ENCODE results near the gene XXYLT1. TPM values are rescaled to one million over a fixed set of nuclear protein-coding genes. Genes with fewer than 3 reads are reported as not detected.

Gene XXYLT1
- 32.8 and 33.5 TPM in 2 replicates for total RNA-seq

- peak; percentile 46 for TF ChIP-seq CTCF (IDR thresholded peaks at IDR 0.05; ENCODE audit: insufficient read depth, low read depth, low read length)
- peak; percentile 85 for DNase-seq (ENCODE audit: low read depth)
- peak within 1 kb of the TSS; percentile 70 for H3K4me3 ChIP-seq (ENCODE audit: low read depth, low read length)
Measured at GRCh38 chr3:195270817-195271409, at the start of gene XXYLT1. XXYLT1 (minus strand) TSS chr3:195271159; CDS start chr3:195271058, 101 bp downstream.

- no peak overlapping the region for H3K4me3 ChIP-seq (ENCODE audit: low read depth, low read length)
- DNase-seq (ENCODE audit: low read depth): no peak
- TF ChIP-seq CTCF (IDR thresholded peaks at IDR 0.05; ENCODE audit: insufficient read depth, low read depth, low read length): no peak
Measured at GRCh38 chr3:195319060-195319459, 48.1 kb upstream of the XXYLT1 start.

- TF ChIP-seq CTCF (IDR thresholded peaks at IDR 0.05; ENCODE audit: insufficient read depth, low read depth, low read length): no peak
- H3K4me3 ChIP-seq (ENCODE audit: low read depth, low read length): no peak overlapping the region
- DNase-seq (ENCODE audit: low read depth): no peak
Measured at GRCh38 chr3:195312714-195313113, 41.8 kb upstream of the XXYLT1 start.

- no peak for DNase-seq (ENCODE audit: low read depth)
- TF ChIP-seq CTCF (IDR thresholded peaks at IDR 0.05; ENCODE audit: insufficient read depth, low read depth, low read length): no peak
- H3K4me3 ChIP-seq (ENCODE audit: low read depth, low read length): no peak overlapping the region
Measured at GRCh38 chr3:195307711-195308110, 36.8 kb upstream of the XXYLT1 start.

GRCh38 chr3:195306369-195306768 is 35.4 kb upstream of the XXYLT1 start:
- no peak for TF ChIP-seq CTCF (IDR thresholded peaks at IDR 0.05; ENCODE audit: insufficient read depth, low read depth, low read length)
- no peak for DNase-seq (ENCODE audit: low read depth)
- no peak overlapping the region for H3K4me3 ChIP-seq (ENCODE audit: low read depth, low read length)

GRCh38 chr3:195302431-195302830 is 31.5 kb upstream of the XXYLT1 start:
- no peak for DNase-seq (ENCODE audit: low read depth)
- H3K4me3 ChIP-seq (ENCODE audit: low read depth, low read length): no peak overlapping the region
- TF ChIP-seq CTCF (IDR thresholded peaks at IDR 0.05; ENCODE audit: insufficient read depth, low read depth, low read length): no peak

GRCh38 chr3:195297446-195297845 is 26.5 kb upstream of the XXYLT1 start:
- no peak for DNase-seq (ENCODE audit: low read depth)
- no peak for TF ChIP-seq CTCF (IDR thresholded peaks at IDR 0.05; ENCODE audit: insufficient read depth, low read depth, low read length)

More at GRCh38 chr3:195297446-195297845, 26.5 kb upstream of the XXYLT1 start:
- no peak overlapping the region for H3K4me3 ChIP-seq (ENCODE audit: low read depth, low read length)

Data from fibroblast of villous mesenchyme (primary cell).